Liver (tissue), 2 donors: ENCODE measurements around the gene PAPPA.

Experiments
- YY1 ChIP-seq: IDR thresholded peaks from 2 replicates; pipeline ENCODE4 v1.6.1; 2016; ENCODE audit warnings: antibody characterized with exemption, mild to moderate bottlenecking
- TF ChIP-seq, protein P1 (sequence below): fragments of 150-350 bp; IDR thresholded peaks from 2 replicates; pipeline ENCODE4 v1.5.1; 2017; ENCODE audit warnings: improper control_type of control experiment, low read depth, low read length; ENCODE audit not compliant: missing input control
- TF ChIP-seq, protein P2 (sequence below): IDR thresholded peaks from 2 replicates; pipeline ENCODE4 v1.6.1; 2016; ENCODE audit warnings: antibody characterized with exemption
- TF ChIP-seq, protein P3 (sequence below): IDR thresholded peaks from 2 replicates; pipeline ENCODE4 v1.6.1; 2016; ENCODE audit warnings: antibody characterized with exemption, mild to moderate bottlenecking
- donor health status: healthy.

DNA sequence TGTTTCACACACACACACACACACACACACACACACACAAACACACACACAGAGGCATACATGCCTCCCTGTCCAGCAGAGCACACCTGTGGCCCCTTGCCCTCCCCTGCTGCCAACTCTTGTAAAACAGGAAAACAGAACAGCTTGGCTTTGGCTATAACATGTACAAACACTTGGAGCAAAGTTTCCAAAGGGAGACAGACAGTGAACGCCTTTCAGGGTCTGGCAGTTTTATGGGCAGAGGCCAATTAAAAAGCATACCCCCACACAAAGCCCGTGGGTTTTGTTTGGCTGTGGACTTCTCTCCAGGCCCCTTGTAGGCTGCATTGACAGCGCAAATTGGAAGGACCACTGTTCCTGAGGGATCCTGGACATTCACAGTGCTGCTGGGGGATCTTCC is 265.6 kb downstream of the PAPPA start:
- TF ChIP-seq, protein P1, sequence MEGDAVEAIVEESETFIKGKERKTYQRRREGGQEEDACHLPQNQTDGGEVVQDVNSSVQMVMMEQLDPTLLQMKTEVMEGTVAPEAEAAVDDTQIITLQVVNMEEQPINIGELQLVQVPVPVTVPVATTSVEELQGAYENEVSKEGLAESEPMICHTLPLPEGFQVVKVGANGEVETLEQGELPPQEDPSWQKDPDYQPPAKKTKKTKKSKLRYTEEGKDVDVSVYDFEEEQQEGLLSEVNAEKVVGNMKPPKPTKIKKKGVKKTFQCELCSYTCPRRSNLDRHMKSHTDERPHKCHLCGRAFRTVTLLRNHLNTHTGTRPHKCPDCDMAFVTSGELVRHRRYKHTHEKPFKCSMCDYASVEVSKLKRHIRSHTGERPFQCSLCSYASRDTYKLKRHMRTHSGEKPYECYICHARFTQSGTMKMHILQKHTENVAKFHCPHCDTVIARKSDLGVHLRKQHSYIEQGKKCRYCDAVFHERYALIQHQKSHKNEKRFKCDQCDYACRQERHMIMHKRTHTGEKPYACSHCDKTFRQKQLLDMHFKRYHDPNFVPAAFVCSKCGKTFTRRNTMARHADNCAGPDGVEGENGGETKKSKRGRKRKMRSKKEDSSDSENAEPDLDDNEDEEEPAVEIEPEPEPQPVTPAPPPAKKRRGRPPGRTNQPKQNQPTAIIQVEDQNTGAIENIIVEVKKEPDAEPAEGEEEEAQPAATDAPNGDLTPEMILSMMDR, result no peak
- no peak for TF ChIP-seq YY1
- TF ChIP-seq, protein P2, sequence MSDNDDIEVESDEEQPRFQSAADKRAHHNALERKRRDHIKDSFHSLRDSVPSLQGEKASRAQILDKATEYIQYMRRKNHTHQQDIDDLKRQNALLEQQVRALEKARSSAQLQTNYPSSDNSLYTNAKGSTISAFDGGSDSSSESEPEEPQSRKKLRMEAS, result no peak
- TF ChIP-seq, protein P3, sequence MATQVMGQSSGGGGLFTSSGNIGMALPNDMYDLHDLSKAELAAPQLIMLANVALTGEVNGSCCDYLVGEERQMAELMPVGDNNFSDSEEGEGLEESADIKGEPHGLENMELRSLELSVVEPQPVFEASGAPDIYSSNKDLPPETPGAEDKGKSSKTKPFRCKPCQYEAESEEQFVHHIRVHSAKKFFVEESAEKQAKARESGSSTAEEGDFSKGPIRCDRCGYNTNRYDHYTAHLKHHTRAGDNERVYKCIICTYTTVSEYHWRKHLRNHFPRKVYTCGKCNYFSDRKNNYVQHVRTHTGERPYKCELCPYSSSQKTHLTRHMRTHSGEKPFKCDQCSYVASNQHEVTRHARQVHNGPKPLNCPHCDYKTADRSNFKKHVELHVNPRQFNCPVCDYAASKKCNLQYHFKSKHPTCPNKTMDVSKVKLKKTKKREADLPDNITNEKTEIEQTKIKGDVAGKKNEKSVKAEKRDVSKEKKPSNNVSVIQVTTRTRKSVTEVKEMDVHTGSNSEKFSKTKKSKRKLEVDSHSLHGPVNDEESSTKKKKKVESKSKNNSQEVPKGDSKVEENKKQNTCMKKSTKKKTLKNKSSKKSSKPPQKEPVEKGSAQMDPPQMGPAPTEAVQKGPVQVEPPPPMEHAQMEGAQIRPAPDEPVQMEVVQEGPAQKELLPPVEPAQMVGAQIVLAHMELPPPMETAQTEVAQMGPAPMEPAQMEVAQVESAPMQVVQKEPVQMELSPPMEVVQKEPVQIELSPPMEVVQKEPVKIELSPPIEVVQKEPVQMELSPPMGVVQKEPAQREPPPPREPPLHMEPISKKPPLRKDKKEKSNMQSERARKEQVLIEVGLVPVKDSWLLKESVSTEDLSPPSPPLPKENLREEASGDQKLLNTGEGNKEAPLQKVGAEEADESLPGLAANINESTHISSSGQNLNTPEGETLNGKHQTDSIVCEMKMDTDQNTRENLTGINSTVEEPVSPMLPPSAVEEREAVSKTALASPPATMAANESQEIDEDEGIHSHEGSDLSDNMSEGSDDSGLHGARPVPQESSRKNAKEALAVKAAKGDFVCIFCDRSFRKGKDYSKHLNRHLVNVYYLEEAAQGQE, result no peak
